GM23338 (cell line): ENCODE measurements around the gene DNLZ. TPM values are rescaled to one million over a fixed set of nuclear protein-coding genes. Genes with fewer than 3 reads are reported as not detected.

ENCODE experiments used
- ATAC-seq: fragments of 200-7000 bp; cut with Tn5 transposase; 3 replicates; pipeline ENCODE4 v1.9.1; 2020
- DNase-seq: peaks from one replicate; pipeline ENCODE4 v3.0.0-alpha.2; 2015; ENCODE audit warnings: low spot score
- H2AFZ ChIP-seq: fragments of 200-600 bp; sonication (generic); 2 replicates; pipeline ENCODE4 v1.8.0; 2016; ENCODE audit warnings: antibody characterized with exemption, mild to moderate bottlenecking, moderate library complexity
- H3F3A ChIP-seq: fragments of 200-600 bp; sonication (generic); replicated peaks from 2 replicates; pipeline ENCODE4 v1.8.0; 2017; ENCODE audit warnings: antibody characterized with exemption, mixed run types, low read depth
- H3K27ac ChIP-seq: fragments of 200-600 bp; sonication (generic); 2 replicates; pipeline ENCODE4 v1.6.1; 2016; ENCODE audit warnings: low read depth
- H3K27me3 ChIP-seq: fragments of 200-600 bp; sonication (generic); 2 replicates; pipeline ENCODE4 v1.8.0; 2016; ENCODE audit warnings: mild to moderate bottlenecking, mixed run types, moderate library complexity; ENCODE audit not compliant: insufficient read depth
- H3K36me3 ChIP-seq: fragments of 200-600 bp; sonication (generic); 2 replicates; pipeline ENCODE4 v1.8.0; 2016; ENCODE audit warnings: mild to moderate bottlenecking; ENCODE audit not compliant: insufficient read depth
- H3K4me1 ChIP-seq: fragments of 200-600 bp; sonication (generic); 2 replicates; pipeline ENCODE4 v1.8.0; 2016; ENCODE audit warnings: mild to moderate bottlenecking, moderate library complexity; ENCODE audit not compliant: insufficient read depth
- H3K4me2 ChIP-seq: fragments of 200-600 bp; sonication (generic); 2 replicates; pipeline ENCODE4 v1.7.1; 2017; ENCODE audit warnings: mixed run types
- H3K4me3 ChIP-seq: fragments of 200-600 bp; sonication (generic); 2 replicates; pipeline ENCODE4 v1.6.1; 2016; ENCODE audit warnings: mixed run types
- H3K79me2 ChIP-seq: fragments of 200-600 bp; sonication (generic); replicated peaks from 2 replicates; pipeline ENCODE4 v1.8.0; 2017; ENCODE audit warnings: mild to moderate bottlenecking; ENCODE audit not compliant: insufficient read depth
- H3K9me2 ChIP-seq: fragments of 200-600 bp; sonication (generic); 2 replicates; pipeline ENCODE4 v1.8.0; 2017; ENCODE audit not compliant: insufficient read depth
- H4K20me1 ChIP-seq: fragments of 200-600 bp; sonication (generic); replicated peaks from 2 replicates; pipeline ENCODE4 v1.8.0; 2017; ENCODE audit warnings: mild to moderate bottlenecking; ENCODE audit not compliant: insufficient read depth
- H3K27ac Mint-ChIP-seq: 2 replicates; pipeline ENCODE4 v1.8.0; 2020; ENCODE audit warnings: inconsistent platforms, mild to moderate bottlenecking, moderate library complexity, mixed read lengths
- H3K27me3 Mint-ChIP-seq: 3 replicates; pipeline ENCODE4 v1.8.0; 2022; ENCODE audit warnings: low read depth, mild to moderate bottlenecking, moderate library complexity, mixed read lengths, inconsistent platforms; ENCODE audit not compliant: insufficient read depth, poor library complexity
- H3K36me3 Mint-ChIP-seq: 3 replicates; pipeline ENCODE4 v1.8.0; 2021; ENCODE audit warnings: low read depth, mild to moderate bottlenecking, inconsistent platforms, moderate library complexity, mixed read lengths
- H3K4me1 Mint-ChIP-seq: 3 replicates; pipeline ENCODE4 v1.8.0; 2020; ENCODE audit warnings: mild to moderate bottlenecking, inconsistent platforms, mixed read lengths
- H3K4me3 Mint-ChIP-seq: 3 replicates; pipeline ENCODE4 v1.8.0; 2021; ENCODE audit warnings: moderate library complexity, mild to moderate bottlenecking, inconsistent platforms, mixed read lengths
- H3K9me3 Mint-ChIP-seq: 3 replicates; pipeline ENCODE4 v1.8.0; 2020; ENCODE audit warnings: moderate library complexity, mild to moderate bottlenecking, inconsistent platforms, mixed read lengths
- CREB1 ChIP-seq: fragments of 250-450 bp; sonication (Bioruptor Pico); IDR thresholded peaks from 2 replicates; pipeline ENCODE4 v1.5.0; 2020; ENCODE audit warnings: low read depth, mild to moderate bottlenecking, moderate library complexity
- ETS1 ChIP-seq: IDR thresholded peaks from 2 replicates; pipeline ENCODE4 v1.6.1; 2016; ENCODE audit warnings: antibody characterized with exemption
- EZH2 ChIP-seq: fragments of 200-600 bp; sonication (generic); IDR thresholded peaks from one replicate; pipeline ENCODE4 v1.8.0; 2017; ENCODE audit warnings: antibody characterized with exemption, mild to moderate bottlenecking, low read depth; ENCODE audit not compliant: unreplicated experiment
- EZH2phosphoT487 ChIP-seq: fragments of 200-600 bp; sonication (generic); IDR thresholded peaks from one replicate; pipeline ENCODE4 v1.8.1; 2018; ENCODE audit warnings: antibody characterized with exemption; ENCODE audit not compliant: unreplicated experiment
- JUNB ChIP-seq: IDR thresholded peaks from one replicate; pipeline ENCODE4 v1.6.1; 2016; ENCODE audit warnings: antibody characterized with exemption; ENCODE audit not compliant: unreplicated experiment
- NANOG ChIP-seq: IDR thresholded peaks from 2 replicates; pipeline ENCODE4 v1.6.1; 2016; ENCODE audit warnings: antibody characterized with exemption, borderline replicate concordance
- POLR2AphosphoS5 ChIP-seq: IDR thresholded peaks from 2 replicates; pipeline ENCODE4 v1.6.1; 2016; ENCODE audit warnings: antibody characterized with exemption, low read depth
- REST ChIP-seq: IDR thresholded peaks from one replicate; pipeline ENCODE4 v1.6.1; 2018; ENCODE audit warnings: antibody characterized with exemption; ENCODE audit not compliant: unreplicated experiment
- STAT1 ChIP-seq: IDR thresholded peaks from one replicate; pipeline ENCODE4 v1.6.1; 2016; ENCODE audit warnings: antibody characterized with exemption; ENCODE audit not compliant: unreplicated experiment
- ZNF114 ChIP-seq: fragments of 250-450 bp; sonication (Bioruptor Pico); IDR thresholded peaks from 2 replicates; pipeline ENCODE4 v1.5.0; 2020; ENCODE audit warnings: mild to moderate bottlenecking, moderate library complexity
- ZNF331 ChIP-seq: fragments of 250-450 bp; sonication (Bioruptor Pico); IDR thresholded peaks from 2 replicates; pipeline ENCODE4 v1.5.0; 2020; ENCODE audit warnings: low read depth, mild to moderate bottlenecking, moderate library complexity
- polyA plus RNA-seq: library from polyadenylated mRNA; unstranded; fragments of >200 nt; fragmentation: Nextera tagmentation; extraction: Ambion mirVana; gene quantifications from 2 replicates; pipeline ENCODE4 v1.2.1, GENCODE V29; 2016
- total RNA-seq: library from RNA; depleted of rRNA; stranded (reverse); fragments of >200 nt; shearing (Covaris generic); gene quantifications from 2 replicates; pipeline ENCODE4 v1.2.3, GENCODE V29; 2014
- TF ChIP-seq, protein P1 (sequence below), 2 experiments: fragments of 200-600 bp in 1 of 2; sonication (generic) in 1 of 2; conservative IDR thresholded peaks; 2 replicates each; pipeline versions ENCODE4 v1.5.1 to v1.6.1; 2016 to 2017; ENCODE audit warnings: antibody characterized with exemption in 2 of 2, low read depth in 2 of 2, mild to moderate bottlenecking in 2 of 2, moderate library complexity in 1 of 2

The DNLZ gene
- total and polyA plus RNA-seq, 2 experiments from 2014 or later = 33.4 to 53.9 TPM

DNA sequence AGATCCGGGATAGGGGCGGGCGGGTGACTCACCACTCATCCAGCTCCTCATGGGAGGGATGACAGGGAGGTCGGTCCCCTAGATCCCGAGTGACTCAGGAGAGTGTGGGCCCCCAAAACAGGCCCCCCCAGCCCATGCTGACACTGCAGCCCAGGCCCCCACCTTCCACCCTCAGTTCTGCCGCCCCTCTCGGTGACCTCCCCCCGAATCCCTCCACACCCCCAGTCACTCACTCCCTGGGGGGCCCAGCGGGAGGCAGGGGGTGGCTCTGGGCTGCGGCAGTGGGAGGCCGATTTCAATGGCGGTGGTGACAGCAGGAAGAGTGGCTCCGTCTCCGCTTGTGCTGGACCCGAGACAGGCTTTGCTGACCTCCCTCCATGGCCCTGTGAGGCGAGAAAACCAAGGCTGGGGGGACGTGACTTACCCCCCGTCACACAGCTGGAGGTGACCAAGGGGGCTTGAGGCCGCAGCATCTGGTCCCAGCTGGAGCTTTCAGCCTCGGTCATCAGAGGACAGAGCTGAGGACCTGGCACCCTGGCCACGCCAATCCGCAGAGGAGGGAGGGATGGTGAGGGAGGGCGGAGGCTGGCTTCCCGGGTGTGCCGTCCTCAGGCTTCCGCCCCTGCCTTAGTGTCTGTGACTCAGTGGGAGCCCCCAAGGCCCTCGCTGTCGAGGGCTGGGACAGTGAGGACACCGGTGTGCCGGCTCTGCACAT, 27.2 kb downstream of the DNLZ start (continued):
- no peak for TF ChIP-seq JUNB
- TF ChIP-seq EZH2 = no peak

DNA sequence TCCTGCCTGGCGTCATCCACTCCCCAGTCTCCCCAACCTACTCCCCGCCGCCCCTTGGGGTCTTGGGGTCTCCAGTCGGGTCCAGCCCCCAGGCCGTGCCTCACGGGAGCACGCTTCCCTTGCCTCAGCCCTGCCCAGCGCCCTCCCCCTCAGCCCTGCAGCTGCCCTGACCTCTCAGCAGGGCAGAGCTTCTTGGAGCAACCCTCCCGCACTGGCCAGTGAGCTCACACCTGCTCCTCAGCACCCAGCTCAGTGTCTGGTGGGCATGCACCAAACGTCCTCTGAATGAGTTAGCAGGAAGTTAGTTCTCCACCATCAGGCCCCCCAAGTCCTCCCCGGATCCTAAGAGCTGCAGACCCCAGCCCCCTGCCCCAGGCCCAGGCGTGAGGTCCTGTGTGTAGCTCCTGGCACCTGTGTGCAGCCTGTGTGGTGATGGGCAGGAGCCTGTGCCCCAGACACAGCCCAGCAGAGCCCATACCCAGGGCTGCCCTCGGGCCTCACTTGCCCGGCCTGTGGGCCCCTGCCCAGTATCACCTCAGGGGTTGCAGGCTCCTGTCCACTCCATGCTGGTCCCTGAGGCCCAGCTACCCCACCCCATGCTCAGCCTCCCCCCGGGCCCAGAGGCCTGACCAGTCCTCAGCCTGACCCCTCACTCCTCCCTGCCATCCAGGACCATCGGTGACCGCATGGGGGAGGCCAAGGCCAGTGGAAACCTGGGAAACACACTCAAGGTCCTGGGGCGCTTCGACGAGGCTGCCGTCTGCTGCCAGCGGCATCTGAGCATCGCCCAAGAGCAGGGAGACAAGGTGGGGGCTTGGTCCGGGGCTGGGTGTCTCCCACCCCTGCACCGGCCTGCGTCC, 28.0 kb downstream of the DNLZ start:
- no peak for ATAC-seq
- DNase-seq = no peak
- Histone ChIP-seq H4K20me1 (no peaks in the 10 kb centered on the region), H3F3A (no peaks in the 10 kb centered on the region; the same call in 1 of the 2 replicates), H3K79me2 (no peaks in the 10 kb centered on the region), H3K36me3 (no peaks in the 10 kb centered on the region), H3K9me2 (no peaks in the 10 kb centered on the region), H3K4me1 (no peaks in the 10 kb centered on the region), H3K27me3 (no peaks in the 10 kb centered on the region), H3K4me3 (no peak overlapping the region), H2AFZ (no peak overlapping the region), H3K27ac (no peak overlapping the region), H3K4me2 (no peak overlapping the region)
- TF ChIP-seq EZH2phosphoT487 = no peak
- TF ChIP-seq NANOG = no peak
- no peak for TF ChIP-seq ETS1
- no peak for TF ChIP-seq CREB1
- H3K27ac Mint-ChIP-seq = no peak overlapping the region
- H3K4me3 Mint-ChIP-seq = no peak overlapping the region
- H3K36me3 Mint-ChIP-seq = no peaks in the 10 kb centered on the region
- no peaks in the 10 kb centered on the region; the same call in 1 of the 3 replicates for H3K4me1 Mint-ChIP-seq
- no peaks in the 10 kb centered on the region for H3K9me3 Mint-ChIP-seq
- H3K27me3 Mint-ChIP-seq = peaks cover 8% of the 10 kb centered on the region

DNA sequence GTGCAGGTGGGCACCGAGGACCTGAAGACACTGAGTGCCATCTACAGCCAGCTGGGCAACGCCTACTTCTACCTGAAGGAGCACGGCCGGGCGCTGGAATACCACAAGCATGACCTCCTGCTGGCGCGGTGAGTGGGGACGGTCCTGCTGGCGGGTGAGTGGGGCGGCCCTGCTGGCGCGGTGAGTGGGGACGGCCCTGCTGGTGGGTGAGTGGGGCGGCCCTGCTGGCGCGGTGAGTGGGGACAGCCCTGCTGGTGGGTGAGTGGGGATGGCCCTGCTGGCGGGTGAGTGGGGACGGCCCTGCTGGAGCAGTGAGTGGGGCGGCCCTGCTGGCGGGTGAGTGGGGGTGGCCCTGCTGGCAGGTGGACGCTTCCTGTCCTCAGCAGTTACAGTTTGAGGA, 29.0 kb downstream of the DNLZ start:
- Mint-ChIP-seq H3K4me3 (no peak overlapping the region), H3K9me3 (no peaks in the 10 kb centered on the region), H3K36me3 (no peaks in the 10 kb centered on the region), H3K27me3 (peaks cover 8% of the 10 kb centered on the region), H3K27ac (no peak overlapping the region), H3K4me1 (no peaks in the 10 kb centered on the region; the same call in 1 of the 3 replicates)
- DNase-seq (no peak), ATAC-seq (no peak)
- Histone ChIP-seq H3K9me2 (no peaks in the 10 kb centered on the region), H4K20me1 (no peaks in the 10 kb centered on the region), H3F3A (no peaks in the 10 kb centered on the region; the same call in 1 of the 2 replicates), H3K4me1 (no peaks in the 10 kb centered on the region), H3K4me2 (no peak overlapping the region), H3K27ac (no peak overlapping the region), H3K4me3 (no peak overlapping the region), H2AFZ (no peak overlapping the region), H3K79me2 (no peaks in the 10 kb centered on the region), H3K36me3 (no peaks in the 10 kb centered on the region), H3K27me3 (no peaks in the 10 kb centered on the region)
- no peak for TF ChIP-seq ZNF114 (CRISPR knock-in tag)
- TF ChIP-seq STAT1 = no peak
- TF ChIP-seq POLR2AphosphoS5 = no peak
- no peak for TF ChIP-seq REST
- TF ChIP-seq, protein P1, sequence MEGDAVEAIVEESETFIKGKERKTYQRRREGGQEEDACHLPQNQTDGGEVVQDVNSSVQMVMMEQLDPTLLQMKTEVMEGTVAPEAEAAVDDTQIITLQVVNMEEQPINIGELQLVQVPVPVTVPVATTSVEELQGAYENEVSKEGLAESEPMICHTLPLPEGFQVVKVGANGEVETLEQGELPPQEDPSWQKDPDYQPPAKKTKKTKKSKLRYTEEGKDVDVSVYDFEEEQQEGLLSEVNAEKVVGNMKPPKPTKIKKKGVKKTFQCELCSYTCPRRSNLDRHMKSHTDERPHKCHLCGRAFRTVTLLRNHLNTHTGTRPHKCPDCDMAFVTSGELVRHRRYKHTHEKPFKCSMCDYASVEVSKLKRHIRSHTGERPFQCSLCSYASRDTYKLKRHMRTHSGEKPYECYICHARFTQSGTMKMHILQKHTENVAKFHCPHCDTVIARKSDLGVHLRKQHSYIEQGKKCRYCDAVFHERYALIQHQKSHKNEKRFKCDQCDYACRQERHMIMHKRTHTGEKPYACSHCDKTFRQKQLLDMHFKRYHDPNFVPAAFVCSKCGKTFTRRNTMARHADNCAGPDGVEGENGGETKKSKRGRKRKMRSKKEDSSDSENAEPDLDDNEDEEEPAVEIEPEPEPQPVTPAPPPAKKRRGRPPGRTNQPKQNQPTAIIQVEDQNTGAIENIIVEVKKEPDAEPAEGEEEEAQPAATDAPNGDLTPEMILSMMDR (conservative IDR thresholded peaks at IDR 0.05; ENCODE audit: low read depth in 2 of 2) = no peak
- no peak for TF ChIP-seq JUNB
- TF ChIP-seq ZNF331 (CRISPR knock-in tag) = no peak
- TF ChIP-seq EZH2 = no peak
- no peak for TF ChIP-seq ETS1
